ENCODE measurements around the gene ASAP3.

- no peak for TF ChIP-seq GATA2 (IDR thresholded peaks at IDR 0.05; ENCODE audit: low read depth, low read length)
- TF ChIP-seq GATA3 (IDR thresholded peaks at IDR 0.05; ENCODE audit: low read depth, low read length): no peak
These were observed 58.8 kb downstream of the ASAP3 start for GRCh38 chr1:23425193-23425494.

All from SH-SY5Y (cell line).